Natural killer cell (primary cell): ENCODE measurements around the gene OR2V2. TPM values are rescaled to one million over a fixed set of nuclear protein-coding genes. Genes with fewer than 3 reads are reported as not detected.

ENCODE experiments used
- ATAC-seq, 3 donors: fragments of 150-1000 bp in 2 of 3; fragments of 200-7000 bp in 1 of 3; cut with Tn5 transposase; 1 replicate in 1 of 3; 2 replicates in 2 of 3; pipeline ENCODE4 v1.10.0; 2021; ENCODE audit warnings: mild to moderate bottlenecking in 2 of 3, moderate library complexity in 2 of 3
- DNase-seq, 2 donors: peaks; one replicate each; pipeline versions ENCODE4 v3.0.0 to v3.0.0-alpha.2; 2013 to 2021; ENCODE audit warnings: mixed read lengths in 1 of 2
- H3K27ac ChIP-seq: one replicate; pipeline ENCODE4 v1.5.1; 2013; ENCODE audit warnings: mild to moderate bottlenecking, low read length
- H3K27me3 ChIP-seq: one replicate; pipeline ENCODE4 v1.6.1; 2013; ENCODE audit warnings: low read length; ENCODE audit not compliant: control insufficient read depth, insufficient read depth
- H3K36me3 ChIP-seq: one replicate; pipeline ENCODE4 v1.6.1; 2013; ENCODE audit warnings: low read length; ENCODE audit not compliant: control insufficient read depth, insufficient read depth
- H3K4me1 ChIP-seq: one replicate; pipeline ENCODE4 v1.6.1; 2013; ENCODE audit warnings: low read length; ENCODE audit not compliant: control insufficient read depth, insufficient read depth
- H3K4me3 ChIP-seq: one replicate; pipeline ENCODE4 v1.5.1; 2013; ENCODE audit warnings: low read length
- H3K9me3 ChIP-seq: one replicate; pipeline ENCODE4 v1.6.1; 2013; ENCODE audit warnings: low read length; ENCODE audit not compliant: control insufficient read depth, insufficient read depth
- H3K27ac Mint-ChIP-seq, 2 donors: one replicate each; pipeline ENCODE4 v1.8.0; 2022; ENCODE audit warnings: mild to moderate bottlenecking in 2 of 2, mixed read lengths in 2 of 2, moderate library complexity in 1 of 2
- H3K27me3 Mint-ChIP-seq, 2 donors: one replicate each; pipeline ENCODE4 v1.8.0; 2022; ENCODE audit warnings: low read depth in 2 of 2, mixed read lengths in 2 of 2
- H3K36me3 Mint-ChIP-seq: one replicate; pipeline ENCODE4 v1.8.0; 2022; ENCODE audit warnings: mixed read lengths
- H3K4me1 Mint-ChIP-seq, 2 donors: one replicate each; pipeline ENCODE4 v1.8.0; 2022; ENCODE audit warnings: mixed read lengths in 2 of 2
- H3K4me3 Mint-ChIP-seq: one replicate; pipeline ENCODE4 v1.8.0; 2022; ENCODE audit warnings: mild to moderate bottlenecking, moderate library complexity, mixed read lengths
- H3K9me3 Mint-ChIP-seq, 2 donors: one replicate each; pipeline ENCODE4 v1.8.0; 2022; ENCODE audit warnings: mixed read lengths in 2 of 2
- WGBS: methylation state at CpG from one replicate; pipeline ENCODE4 v1.1.7; 2013; ENCODE audit warnings: missing lambda C conversion rate; ENCODE audit not compliant: insufficient coverage; 5-methylcytosine and 5-hydroxymethylcytosine counted together
- intact Hi-C: fragments of 100-400 bp; cut with micrococcal nuclease; formaldehyde crosslinking; loops from one replicate; pipeline ENCODE4 v1.14.2; 2022
- total RNA-seq, 4 donors: library from RNA; stranded (reverse); fragments of 120-200 nt in 1 of 4; gene quantifications; one replicate each; pipeline versions ENCODE4 v1.2.3 to v1.2.4, GENCODE V29; 2013 to 2022
- TF ChIP-seq, protein P1 (sequence below): fragments of 200-600 bp; IDR thresholded peaks from one replicate; pipeline ENCODE4 v1.8.0; 2022; ENCODE audit warnings: antibody characterized with exemption

Gene OR2V2
- total RNA-seq, 3 donors from 2014 or later (not counting 1 experiment from before 2014, with no cell fraction given) = not detected

DNA sequence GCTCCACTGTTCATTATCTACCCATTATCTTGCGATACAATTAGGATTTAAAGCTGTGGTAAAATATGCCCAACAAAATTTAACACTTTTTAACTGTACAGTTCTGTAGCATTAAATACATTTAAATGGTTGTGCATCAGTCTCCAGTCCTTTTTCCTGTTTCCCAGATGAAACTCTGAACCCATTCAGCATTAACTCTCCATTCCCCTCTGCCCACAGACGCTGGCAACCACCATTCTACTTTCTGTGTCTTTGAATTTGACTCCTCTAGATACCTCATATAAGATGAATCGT is 60.5 kb downstream of the OR2V2 start:
- Histone ChIP-seq H3K36me3 (no peaks in the 10 kb centered on the region), H3K27ac (no peak overlapping the region), H3K4me1 (peaks cover 38% of the 10 kb centered on the region), H3K27me3 (peaks cover 10% of the 10 kb centered on the region), H3K4me3 (no peak overlapping the region), H3K9me3 (no peaks in the 10 kb centered on the region)
- Mint-ChIP-seq H3K27me3 (peaks cover 24 to 26% of the 10 kb centered on the region in 2 donors), H3K4me1 (peaks cover 33 to 48% of the 10 kb centered on the region in 2 donors), H3K9me3 (no peaks in the 10 kb centered on the region), H3K4me3 (peak overlapping the region; percentile 99), H3K36me3 (peaks cover 9% of the 10 kb centered on the region), H3K27ac (peak overlapping the region; percentile 91 to 99)
- DNase-seq (no peak), ATAC-seq (no peak)
- intact Hi-C loops = loop anchor here (1.0 kb wide), 4 partner anchors 10 to 35 kb away; no protein-coding TSS in a partner anchor
- WGBS = 44% methylated on average over 3 of the region's 3 CpGs
- TF ChIP-seq, protein P1, sequence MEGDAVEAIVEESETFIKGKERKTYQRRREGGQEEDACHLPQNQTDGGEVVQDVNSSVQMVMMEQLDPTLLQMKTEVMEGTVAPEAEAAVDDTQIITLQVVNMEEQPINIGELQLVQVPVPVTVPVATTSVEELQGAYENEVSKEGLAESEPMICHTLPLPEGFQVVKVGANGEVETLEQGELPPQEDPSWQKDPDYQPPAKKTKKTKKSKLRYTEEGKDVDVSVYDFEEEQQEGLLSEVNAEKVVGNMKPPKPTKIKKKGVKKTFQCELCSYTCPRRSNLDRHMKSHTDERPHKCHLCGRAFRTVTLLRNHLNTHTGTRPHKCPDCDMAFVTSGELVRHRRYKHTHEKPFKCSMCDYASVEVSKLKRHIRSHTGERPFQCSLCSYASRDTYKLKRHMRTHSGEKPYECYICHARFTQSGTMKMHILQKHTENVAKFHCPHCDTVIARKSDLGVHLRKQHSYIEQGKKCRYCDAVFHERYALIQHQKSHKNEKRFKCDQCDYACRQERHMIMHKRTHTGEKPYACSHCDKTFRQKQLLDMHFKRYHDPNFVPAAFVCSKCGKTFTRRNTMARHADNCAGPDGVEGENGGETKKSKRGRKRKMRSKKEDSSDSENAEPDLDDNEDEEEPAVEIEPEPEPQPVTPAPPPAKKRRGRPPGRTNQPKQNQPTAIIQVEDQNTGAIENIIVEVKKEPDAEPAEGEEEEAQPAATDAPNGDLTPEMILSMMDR = no peak

Other genes starting within 250 kb of the OR2V2 start
- under 1 TPM in 1 of 3 donors, not detected in 2; 0.75 TPM for gene BTNL8, start 248.4 kb upstream of the OR2V2 start, total RNA-seq
- not detected for gene BTNL3, start 158.7 kb upstream of the OR2V2 start, total RNA-seq
- under 1 TPM in 1 of 3 donors, not detected in 2; 0.54 TPM for gene BTNL9, start 107.3 kb upstream of the OR2V2 start, total RNA-seq
- not detected for gene OR2V1, start 16.4 kb upstream of the OR2V2 start, total RNA-seq
- gene TRIM7, start 57.6 kb downstream of the OR2V2 start, total RNA-seq = 1 to 10 TPM in 1 of 3 donors, under 1 TPM in 1, not detected in 1; 0.73 to 1.2 TPM
- 10 to 100 TPM; 33.4 to 41.6 (median 36.0) TPM for gene TRIM41, start 75.7 kb downstream of the OR2V2 start, total RNA-seq
- gene RACK1, start 96.3 kb downstream of the OR2V2 start, total RNA-seq = 1,000 to 10,000 TPM; 1,089 to 1,233 (median 1,138) TPM
- 10 to 100 TPM; 43.4 to 60.0 (median 44.4) TPM for gene TRIM52, start 113.6 kb downstream of the OR2V2 start, total RNA-seq
- gene OR4F3, start 219.7 kb downstream of the OR2V2 start, total RNA-seq = not detected